Fibroblast of the aortic adventitia (primary cell): ENCODE measurements around the gene NR2F1. TPM values are rescaled to one million over a fixed set of nuclear protein-coding genes. Genes with fewer than 3 reads are reported as not detected.
A peak's percentile ranks its signal among the peaks of the same experiment; 100 is the strongest.

ENCODE experiments used
- DNase-seq: peaks from one replicate; pipeline ENCODE4 v3.0.0-alpha.2; 2010; ENCODE audit warnings: low read depth
- H3K4me3 ChIP-seq: 2 replicates; pipeline ENCODE4 v1.5.1; 2011; ENCODE audit warnings: low read depth, mild to moderate bottlenecking, control low read depth, low read length, moderate library complexity
- total RNA-seq: library from RNA; depleted of rRNA; stranded (reverse); fragments of >200 nt; gene quantifications from 2 replicates; pipeline ENCODE4 v1.2.3, GENCODE V29; 2012; ENCODE audit warnings: low replicate concordance
- TF ChIP-seq, protein P1 (sequence below): IDR thresholded peaks from 2 replicates; pipeline ENCODE4 v1.5.1; 2011; ENCODE audit warnings: mild to moderate bottlenecking, low read length, control low read depth, inconsistent platforms; ENCODE audit not compliant: insufficient read depth

Gene NR2F1
- total RNA-seq, 1 donor, result 8.0 TPM

DNA sequence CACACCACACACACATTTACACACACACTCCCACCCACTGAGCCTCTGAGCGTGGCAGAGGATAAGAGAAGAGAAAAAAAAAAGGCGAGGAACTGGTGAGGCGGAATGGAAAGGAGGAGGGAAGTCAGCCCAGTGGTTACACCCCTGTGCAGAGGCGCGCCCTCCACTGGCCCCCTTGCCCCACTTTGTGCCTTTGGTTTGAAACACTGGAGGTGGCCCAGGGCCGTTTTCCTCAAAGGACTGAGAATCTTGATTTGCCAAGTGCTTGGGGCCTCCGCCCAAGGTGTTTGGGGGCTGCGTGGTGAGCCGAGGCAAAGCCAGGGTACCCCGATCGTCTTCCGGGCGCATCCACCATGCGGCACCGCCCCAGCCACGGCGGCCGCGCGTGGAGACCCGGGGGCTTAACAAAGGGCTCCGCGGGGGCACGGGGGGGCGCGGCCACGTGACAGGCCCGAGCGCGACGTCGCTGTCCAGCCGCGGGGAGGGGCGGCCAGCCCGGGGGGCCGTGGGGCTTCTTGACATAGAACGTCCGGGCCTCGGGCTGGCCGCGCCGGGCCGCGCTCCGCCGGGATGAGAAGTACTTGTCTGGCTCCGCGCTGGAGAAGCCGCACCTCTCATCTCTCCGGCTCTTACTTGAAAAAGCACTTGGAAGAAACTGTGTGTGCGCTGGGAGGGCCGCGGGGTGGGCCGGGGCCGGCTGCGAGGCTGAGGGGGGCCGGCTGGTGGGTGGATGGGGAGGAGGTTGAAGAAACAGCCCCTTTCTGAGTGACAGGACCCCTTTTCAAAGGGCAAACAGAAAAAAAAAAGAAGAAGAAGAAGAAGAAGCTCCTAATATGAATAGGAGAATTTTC is 21.0 kb downstream of the NR2F1 start:
- TF ChIP-seq, protein P1, sequence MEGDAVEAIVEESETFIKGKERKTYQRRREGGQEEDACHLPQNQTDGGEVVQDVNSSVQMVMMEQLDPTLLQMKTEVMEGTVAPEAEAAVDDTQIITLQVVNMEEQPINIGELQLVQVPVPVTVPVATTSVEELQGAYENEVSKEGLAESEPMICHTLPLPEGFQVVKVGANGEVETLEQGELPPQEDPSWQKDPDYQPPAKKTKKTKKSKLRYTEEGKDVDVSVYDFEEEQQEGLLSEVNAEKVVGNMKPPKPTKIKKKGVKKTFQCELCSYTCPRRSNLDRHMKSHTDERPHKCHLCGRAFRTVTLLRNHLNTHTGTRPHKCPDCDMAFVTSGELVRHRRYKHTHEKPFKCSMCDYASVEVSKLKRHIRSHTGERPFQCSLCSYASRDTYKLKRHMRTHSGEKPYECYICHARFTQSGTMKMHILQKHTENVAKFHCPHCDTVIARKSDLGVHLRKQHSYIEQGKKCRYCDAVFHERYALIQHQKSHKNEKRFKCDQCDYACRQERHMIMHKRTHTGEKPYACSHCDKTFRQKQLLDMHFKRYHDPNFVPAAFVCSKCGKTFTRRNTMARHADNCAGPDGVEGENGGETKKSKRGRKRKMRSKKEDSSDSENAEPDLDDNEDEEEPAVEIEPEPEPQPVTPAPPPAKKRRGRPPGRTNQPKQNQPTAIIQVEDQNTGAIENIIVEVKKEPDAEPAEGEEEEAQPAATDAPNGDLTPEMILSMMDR, result no peak
- H3K4me3 ChIP-seq, result peak overlapping the region; percentile 35
- no peak for DNase-seq

DNA sequence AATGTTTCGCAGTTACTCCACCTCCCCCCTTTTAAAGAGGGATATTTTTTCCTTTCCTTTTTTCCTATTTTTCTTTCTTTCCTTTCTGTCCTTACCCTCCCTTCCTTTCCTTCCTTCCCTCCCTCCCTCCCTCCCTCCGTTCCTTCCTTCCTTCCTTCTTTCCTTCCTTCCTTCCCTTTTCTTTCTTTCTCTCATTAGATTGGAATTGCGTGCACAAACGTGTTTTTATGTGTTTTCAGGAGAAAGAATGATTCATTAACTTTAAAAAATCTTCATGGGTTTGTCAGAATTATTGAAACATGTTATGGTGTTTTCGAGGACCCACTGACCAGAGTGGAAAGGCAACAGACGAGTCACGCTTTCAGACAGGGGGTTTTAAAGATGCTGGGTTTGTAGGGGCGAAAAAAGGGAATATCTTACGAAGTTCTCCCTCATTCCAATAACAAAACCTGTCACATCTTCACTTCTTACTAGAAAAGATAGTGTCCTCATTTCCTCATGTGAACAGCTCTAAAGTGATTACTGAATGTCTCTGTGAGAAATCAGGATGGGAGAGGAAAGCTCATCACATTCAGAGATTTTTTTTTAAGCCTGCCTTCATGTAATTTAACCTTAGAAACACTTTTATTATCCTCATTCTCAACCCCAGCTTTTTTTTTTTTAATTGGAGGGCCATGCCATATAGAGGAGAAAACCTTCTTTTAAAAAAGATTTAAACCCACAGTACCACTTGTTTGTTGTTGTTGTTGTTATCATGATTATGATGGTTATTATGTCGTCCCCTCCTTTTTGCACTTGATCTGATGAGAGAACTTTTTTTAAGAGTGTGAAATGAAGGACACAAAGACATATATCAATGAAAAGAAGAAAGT is 21.9 kb downstream of the NR2F1 start:
- no peak for DNase-seq
- no peak overlapping the region for H3K4me3 ChIP-seq
- TF ChIP-seq, protein P1, result no peak

DNA sequence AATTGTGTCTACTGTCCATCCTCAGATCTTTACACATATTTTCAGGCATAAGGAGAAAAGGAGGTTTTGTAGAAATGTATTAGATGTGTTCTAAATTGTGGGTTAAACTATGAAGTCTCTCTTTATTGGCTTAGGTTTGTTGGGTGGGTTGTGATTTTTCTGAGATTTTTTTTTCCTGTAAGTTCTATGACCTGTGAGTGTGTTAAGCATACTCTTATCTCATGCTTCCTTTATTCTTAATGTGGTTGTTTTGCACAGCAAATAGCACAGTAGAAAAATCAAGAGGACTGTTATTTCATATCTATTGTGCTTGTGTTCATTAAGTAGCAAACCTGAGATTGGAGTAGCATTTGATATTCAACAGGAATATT is 23.3 kb downstream of the NR2F1 start:
- no peak overlapping the region for H3K4me3 ChIP-seq
- TF ChIP-seq, protein P1, result no peak
- no peak for DNase-seq

DNA sequence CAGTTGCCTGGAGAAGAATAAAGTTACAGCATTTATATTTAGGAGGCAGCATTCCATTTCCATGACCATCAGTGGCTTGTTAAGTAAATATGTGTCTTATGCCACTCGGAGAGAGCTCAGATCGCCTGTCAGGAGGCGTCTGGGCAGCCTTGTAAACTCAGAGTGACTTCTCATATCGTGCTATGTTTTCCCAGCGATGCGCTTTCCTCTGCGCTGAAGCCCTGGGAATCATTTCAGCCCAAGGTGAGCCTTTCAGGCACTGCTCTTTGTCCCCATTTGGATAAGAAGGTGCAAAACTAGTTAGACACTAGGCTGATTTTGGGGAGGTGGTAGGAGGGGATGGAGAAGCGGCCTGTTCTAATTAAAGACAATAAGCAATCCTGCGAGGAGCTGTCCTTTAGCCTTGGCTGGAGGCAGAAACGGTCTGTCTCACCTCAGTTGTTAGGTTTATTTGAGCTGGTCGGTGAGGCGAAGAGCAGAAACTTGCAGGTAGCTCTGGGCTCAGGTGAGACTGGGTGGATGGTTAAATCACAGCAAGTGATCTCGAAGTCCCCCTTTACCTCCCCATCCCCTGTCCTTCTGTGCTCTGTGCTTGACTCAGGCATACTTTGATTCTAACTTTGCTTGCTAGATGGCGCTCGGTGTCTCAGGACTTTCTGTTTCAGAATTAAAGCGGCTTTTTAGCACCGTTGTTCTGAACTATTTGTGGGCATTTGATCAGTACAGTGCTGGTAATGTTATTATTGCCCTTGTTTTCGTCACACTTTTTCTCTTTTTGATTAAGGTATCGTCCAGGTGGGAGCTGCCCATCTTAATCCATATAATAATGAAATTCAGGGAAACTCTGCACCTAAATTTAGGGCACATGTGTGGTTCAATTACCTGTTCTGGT is 24.6 kb downstream of the NR2F1 start:
- peak; percentile 69 for DNase-seq
- peak overlapping the region; percentile 34 for H3K4me3 ChIP-seq
- TF ChIP-seq, protein P1, result peak; percentile 65

DNA sequence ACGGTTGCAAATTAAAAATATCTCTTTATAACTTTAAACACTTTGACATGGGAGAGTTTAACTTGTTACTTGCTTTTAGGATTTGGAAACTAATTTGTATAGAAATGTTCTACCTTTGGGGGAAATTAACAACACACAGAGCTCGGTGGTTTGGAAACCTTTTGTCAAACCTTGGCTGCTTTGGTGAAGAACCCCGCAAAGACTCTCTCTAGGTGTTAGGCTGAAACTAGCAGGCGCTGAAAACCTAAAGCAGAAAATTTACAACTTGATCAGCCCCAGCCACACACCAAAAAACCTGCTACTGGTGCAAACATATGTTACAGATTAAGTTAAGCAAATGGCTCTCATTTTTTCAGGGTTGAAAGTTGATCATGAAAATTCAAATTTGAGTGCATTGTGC is 25.8 kb downstream of the NR2F1 start:
- TF ChIP-seq, protein P1, result no peak
- no peak for DNase-seq
- H3K4me3 ChIP-seq, result no peak overlapping the region

DNA sequence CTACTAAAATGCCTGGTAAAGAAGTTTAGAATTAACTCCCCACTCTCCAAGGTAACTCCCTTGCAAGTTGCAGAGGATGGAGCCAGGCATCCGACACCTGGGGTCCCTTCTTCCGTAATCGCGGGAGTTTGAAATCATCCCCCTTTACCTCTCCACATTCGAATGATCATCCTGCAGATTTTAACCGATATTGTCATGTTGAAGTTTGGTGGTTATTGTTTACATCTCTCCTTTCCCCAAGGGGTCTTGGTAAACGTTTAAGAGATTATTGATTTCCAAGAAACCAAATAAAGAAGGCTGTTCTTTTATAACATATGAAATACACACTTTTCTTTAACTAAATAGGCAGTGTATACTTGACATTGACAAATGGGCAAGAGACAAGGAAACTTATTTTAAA is 26.7 kb downstream of the NR2F1 start:
- DNase-seq, result no peak
- H3K4me3 ChIP-seq, result no peak overlapping the region

More for the DNA sequence above, 26.7 kb downstream of the NR2F1 start:
- TF ChIP-seq, protein P1, result no peak
